ENCODE measurements around the gene SELP.

SELP gene

DNA sequence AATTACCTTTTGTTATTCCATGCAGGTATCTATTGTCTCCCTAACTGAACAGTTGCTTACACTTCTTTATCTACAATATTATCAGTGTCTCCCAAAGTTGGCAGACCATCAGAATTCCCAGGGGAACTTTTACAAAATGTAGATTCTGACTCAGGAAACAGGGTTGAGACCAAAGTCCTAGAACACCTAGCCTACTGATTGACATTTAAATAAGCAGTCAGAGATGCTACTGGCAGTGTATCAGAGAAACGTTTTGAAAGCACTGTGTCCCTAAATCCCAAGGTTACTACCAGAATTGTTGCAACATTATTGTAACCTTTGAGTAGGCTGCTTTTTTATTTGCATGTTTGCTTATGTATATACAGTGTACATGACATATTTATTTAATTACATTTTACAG is 41.8 kb downstream of the SELP start:
- TF ChIP-seq GATA2 (IDR thresholded peaks at IDR 0.05; ENCODE audit: low read depth, low read length): no peak
- no peak for TF ChIP-seq GATA3 (IDR thresholded peaks at IDR 0.05; ENCODE audit: low read depth, low read length)

DNA sequence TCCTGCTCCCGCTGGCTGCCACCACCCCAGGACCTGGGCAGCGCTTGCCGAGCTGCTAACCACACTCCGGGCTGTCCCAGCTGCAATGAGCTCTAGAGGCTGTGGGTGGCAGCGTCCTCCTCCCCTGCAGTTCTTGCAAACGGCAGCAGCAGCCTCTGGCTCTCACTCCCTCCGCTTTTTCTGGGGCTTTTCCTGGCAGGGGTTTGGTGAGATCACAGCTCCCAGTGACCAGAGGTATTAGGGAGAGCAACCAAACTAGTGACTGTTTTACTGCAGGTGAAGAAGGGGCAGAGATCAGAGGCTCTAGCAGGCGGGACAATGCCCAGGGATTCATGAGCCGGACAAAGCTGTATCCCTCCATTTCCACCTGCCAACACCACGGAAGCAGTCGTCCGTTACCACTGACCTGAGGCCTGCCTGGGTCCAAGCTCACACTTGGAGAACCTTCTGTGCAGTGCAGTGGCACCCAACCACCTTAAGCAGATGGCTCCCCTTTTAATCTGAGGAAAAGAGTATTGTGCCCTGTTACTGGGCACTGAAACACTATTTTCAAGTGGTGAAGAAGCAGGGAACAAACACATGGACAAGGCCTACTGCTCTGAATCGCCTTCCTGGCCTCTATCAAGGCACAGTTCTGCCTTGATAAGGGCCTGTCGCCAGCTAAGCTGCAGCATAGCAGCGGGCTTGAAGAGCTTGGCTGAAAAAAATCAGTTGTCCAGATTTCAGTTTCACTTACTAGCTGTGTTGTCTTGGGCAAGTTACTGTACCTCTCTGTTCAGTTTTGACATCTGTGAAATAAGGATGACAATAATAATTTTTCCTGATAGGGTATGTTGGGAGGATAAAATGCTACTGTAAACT is 43.3 kb downstream of the SELP start, which contains the start of gene F5:
F5 (minus strand) TSS at position 87 of the 861 bp plus-strand sequence. CDS start 95 bp downstream, outside the sequence.
- no peak for TF ChIP-seq GATA2 (IDR thresholded peaks at IDR 0.05; ENCODE audit: low read depth, low read length)

DNA sequence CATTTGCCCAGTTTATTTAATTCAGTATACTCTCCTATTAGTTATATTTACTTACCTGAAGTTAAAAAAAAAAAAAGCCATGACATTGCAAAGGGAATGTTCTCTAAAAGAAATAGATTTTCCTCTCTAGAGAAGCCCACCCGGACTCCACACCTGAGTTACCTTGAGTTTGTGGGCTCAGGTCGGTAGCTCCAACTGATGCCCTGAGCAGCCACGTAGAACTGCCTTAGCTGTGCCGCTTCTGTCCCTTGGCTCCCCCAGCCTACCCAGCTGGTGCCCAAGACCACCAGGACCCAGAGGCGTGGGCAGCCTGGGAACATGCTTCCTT is 43.9 kb downstream of the SELP start:
- TF ChIP-seq GATA2 (IDR thresholded peaks at IDR 0.05; ENCODE audit: low read depth, low read length): no peak
- no peak for TF ChIP-seq GATA3 (IDR thresholded peaks at IDR 0.05; ENCODE audit: low read depth, low read length)

DNA sequence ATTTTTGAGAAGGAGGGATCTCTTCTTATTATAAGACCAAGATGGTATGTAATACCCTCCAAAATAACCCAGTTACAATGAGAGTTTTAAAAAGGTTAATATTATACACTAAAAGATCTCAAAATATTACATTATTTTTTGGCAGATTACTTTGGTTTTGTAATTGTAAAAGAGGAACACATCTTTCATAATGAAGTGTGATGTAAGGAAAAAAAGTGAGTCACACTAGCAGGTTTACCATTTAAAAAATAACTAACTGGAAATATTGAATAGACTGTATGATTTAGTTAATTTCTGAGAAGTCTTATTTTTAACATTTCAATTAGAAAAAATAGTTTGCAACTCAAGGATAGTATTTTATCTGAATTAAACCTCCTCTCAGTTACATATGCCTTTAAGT is 44.7 kb downstream of the SELP start:
- TF ChIP-seq GATA2 (IDR thresholded peaks at IDR 0.05; ENCODE audit: low read depth, low read length) (no peak), GATA3 (IDR thresholded peaks at IDR 0.05; ENCODE audit: low read depth, low read length) (no peak)

DNA sequence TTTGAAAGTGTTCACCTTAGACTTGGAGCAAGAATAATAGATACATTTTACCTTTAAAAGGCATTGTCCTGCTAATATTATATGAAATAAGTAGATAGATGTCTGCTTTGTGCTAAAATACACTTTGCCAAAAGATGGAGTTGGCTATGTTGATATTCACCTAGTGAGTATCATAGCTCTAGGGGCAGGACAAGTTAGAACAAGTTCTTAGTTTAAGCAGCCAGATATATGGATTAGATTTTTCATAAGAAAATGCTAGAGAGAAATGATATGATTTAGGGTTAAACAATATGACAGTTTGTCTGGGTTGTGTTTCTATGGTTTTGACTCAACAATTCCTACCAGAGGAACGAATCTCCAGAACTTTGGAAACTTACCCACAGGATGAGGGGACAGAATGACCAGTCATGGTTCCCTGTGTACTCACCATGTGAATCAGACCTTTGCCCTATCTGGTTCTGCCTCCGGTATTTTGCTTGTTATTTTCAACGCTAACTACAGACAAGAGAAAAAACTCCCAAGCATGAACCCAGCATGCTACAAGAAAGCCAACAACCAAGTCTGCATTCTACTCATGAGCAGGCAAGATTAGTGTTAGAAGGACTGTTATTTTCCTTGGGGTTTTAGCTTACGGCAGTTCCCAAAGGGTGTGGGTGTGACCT is 45.3 kb downstream of the SELP start:
- no peak for TF ChIP-seq GATA2 (IDR thresholded peaks at IDR 0.05; ENCODE audit: low read depth, low read length)
- no peak for TF ChIP-seq GATA3 (IDR thresholded peaks at IDR 0.05; ENCODE audit: low read depth, low read length)

DNA sequence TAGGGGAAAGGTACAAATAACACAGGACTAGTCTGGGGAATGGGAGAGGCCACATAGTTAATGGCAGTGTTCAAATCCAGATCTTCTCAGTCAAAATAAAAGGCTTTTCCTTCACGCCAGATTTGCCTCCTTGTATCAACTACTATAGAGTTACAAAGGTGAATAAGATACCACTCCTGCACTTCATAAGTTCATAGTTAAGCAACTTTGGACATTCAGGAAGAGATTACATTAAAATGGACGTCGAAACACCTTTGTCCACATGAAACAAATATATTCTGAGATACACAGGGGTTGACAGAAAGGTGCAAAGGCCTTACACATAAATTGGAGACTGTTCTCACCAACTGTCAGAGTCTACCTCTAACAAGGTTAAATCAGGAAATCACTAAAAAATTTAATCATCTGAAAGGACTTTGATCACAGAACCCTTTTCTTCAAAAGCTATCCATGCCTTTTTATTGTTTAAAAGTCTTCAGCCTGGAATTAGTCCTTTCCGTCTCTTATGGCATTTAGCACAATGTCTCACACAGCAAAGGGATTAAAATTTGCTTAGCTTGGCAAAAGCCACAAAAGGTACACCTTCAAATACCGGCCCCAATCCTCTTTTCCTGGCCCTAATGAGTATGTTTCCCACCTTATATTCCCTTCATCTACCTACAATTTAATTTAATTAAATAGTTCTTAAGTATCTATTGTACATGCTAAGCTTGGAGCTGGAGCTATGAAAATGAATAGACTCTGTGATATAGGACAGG is 51.8 kb downstream of the SELP start:
- TF ChIP-seq GATA3 (IDR thresholded peaks at IDR 0.05; ENCODE audit: low read depth, low read length) (no peak), GATA2 (IDR thresholded peaks at IDR 0.05; ENCODE audit: low read depth, low read length) (no peak)

DNA sequence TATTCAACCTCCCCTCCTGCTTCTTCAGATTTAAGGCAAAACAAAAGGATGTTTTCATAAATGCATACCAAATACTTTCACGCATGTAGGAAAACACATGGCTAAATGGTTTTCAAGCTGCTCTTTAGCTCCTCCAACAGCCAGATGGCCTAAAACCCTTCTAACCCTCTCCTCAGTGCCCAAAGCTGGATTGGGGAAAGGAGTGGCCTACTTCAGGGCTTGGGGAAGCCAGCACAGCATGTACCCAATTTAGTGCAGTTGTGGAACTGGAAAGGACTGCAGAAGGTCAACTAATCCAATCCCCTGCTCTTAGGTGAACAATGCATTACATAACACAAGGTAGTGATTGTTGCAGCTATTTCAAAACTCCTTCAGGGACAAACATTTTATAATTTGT is 53.0 kb downstream of the SELP start:
- TF ChIP-seq GATA3 (IDR thresholded peaks at IDR 0.05; ENCODE audit: low read depth, low read length): no peak
- no peak for TF ChIP-seq GATA2 (IDR thresholded peaks at IDR 0.05; ENCODE audit: low read depth, low read length)

DNA sequence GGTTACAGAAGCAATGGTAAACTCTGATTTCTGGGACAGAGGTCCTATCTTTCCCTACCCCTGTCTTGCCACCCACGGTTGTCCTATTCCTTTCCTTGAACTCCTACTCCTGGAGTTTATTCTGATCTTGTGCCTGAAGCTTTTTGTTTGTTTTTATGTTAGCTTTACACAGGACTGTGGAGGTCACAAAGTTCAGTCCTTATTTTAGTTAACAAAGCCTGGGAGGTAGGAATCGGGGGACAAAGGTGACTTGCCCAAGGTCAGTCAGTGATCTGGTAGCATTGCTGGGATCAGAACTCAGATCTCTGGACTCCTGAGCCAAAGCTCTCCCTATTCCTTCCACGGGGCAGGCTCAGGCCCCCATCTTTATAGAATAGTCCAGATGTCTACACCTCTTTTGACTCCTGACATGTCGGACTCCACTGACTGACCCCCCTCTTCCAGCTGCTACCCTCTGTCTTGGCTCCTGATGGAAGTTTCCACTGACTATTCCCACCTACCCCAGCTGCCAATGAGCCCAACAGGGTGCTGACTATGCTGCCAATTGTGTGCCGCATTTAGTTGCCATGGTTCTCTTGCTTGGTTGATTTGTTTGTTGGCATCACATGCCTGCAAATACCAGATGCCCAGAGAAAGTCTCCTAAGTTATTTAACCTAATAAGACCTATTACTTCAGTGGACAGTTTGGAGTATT is 53.5 kb downstream of the SELP start:
- TF ChIP-seq GATA3 (IDR thresholded peaks at IDR 0.05; ENCODE audit: low read depth, low read length) (no peak), GATA2 (IDR thresholded peaks at IDR 0.05; ENCODE audit: low read depth, low read length) (no peak)

DNA sequence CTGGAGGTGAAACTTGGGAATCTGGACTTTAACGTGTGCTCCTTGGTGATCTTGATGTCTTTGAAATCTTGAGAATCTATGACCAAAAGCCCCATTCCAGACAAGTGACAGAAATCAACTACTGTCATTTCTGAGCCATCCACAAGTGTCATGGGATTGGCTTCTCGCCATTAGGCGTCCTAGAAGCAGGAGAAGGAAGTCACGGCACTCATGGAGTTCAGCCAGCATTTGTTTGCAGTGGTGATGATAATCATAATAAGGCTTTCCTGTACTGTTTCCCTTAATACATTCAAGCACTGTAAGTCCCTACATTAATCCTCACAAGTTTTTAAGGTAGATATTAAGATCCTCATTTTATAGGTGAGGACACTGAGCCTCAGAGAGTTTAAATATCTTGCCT is 55.6 kb downstream of the SELP start:
- TF ChIP-seq GATA3 (IDR thresholded peaks at IDR 0.05; ENCODE audit: low read depth, low read length) (no peak), GATA2 (IDR thresholded peaks at IDR 0.05; ENCODE audit: low read depth, low read length) (no peak)

DNA sequence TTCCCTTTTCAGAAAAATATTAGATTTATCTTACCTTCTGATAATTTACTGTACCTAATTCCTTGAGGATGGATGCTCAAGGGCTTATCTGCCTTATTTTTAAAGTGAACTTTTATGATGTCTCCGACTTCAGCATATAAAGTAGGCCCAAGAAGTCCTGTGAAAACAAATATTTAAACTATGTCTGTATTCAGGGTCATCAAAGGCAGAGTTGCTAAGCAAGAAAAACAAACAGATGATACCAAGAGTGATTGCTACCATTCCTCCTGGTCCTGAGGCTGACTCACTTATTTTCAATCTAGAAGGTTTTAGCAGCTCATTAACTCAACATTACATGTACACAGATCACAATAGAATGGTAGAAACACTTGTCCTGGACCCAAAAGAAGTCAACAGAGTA is 57.7 kb downstream of the SELP start:
- TF ChIP-seq GATA2 (IDR thresholded peaks at IDR 0.05; ENCODE audit: low read depth, low read length) (no peak), GATA3 (IDR thresholded peaks at IDR 0.05; ENCODE audit: low read depth, low read length) (no peak)

DNA sequence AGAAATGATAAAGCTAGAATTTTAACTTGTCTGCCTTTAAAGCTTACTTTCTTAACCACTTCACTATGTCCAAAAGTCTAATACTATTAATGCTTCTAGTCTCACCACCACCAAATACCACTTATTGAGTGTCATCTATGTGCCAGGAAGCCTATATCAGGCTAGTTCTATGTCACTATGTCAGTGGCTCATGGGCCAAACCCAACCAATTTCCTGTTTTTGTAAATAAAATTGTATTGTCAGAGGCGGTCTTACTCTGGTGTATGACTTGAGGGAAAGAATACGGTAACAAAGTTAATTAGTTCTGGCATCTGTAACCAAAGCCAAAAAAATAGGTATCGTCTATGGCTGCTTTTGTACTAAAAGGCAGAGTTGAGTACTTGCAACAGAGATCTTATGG is 58.5 kb downstream of the SELP start:
- TF ChIP-seq GATA3 (IDR thresholded peaks at IDR 0.05; ENCODE audit: low read depth, low read length): no peak
- TF ChIP-seq GATA2 (IDR thresholded peaks at IDR 0.05; ENCODE audit: low read depth, low read length): no peak

DNA sequence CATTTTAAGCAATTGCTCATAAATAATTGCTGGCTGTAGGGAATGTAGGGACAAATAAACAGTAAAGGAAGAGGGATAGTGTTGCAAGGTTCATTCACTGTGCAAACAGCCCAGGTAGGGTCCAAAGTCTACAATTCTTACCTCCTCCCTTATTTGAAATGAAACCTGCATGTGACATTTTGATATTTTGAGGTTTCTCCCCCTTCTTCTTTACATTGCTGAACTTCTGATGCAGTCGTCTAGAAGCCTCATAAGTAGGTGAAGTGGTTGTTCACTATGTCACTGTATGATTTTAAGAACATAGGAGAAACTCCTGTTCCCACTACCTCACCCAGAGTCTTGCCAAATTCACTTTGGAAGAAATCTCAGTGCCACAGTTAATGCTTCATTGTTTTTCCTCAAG is 59.8 kb downstream of the SELP start:
- TF ChIP-seq GATA3 (IDR thresholded peaks at IDR 0.05; ENCODE audit: low read depth, low read length): no peak
- no peak for TF ChIP-seq GATA2 (IDR thresholded peaks at IDR 0.05; ENCODE audit: low read depth, low read length)

DNA sequence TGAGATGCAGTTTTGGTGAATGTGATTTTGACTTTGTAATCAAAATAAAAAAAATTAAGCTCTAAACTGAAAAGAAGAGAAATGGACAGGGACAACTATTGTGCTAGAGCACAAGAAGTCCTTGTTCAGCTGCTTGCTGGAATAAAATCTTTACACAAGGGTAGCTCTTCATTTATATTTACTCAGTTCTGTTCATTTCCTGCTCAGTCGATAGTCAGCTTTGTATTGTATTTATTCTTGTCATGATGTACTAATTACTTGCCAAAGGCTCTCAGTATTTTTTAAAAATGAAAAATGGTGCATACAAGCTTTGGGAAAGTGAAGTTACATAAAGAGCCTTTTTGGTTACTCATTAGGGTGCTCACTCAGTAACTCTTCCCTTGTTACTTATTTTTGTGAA is 61.4 kb downstream of the SELP start:
- no peak for TF ChIP-seq GATA3 (IDR thresholded peaks at IDR 0.05; ENCODE audit: low read depth, low read length)
- no peak for TF ChIP-seq GATA2 (IDR thresholded peaks at IDR 0.05; ENCODE audit: low read depth, low read length)

Measured in SH-SY5Y (cell line).